HepG2 (cell line): ENCODE results near the gene CS. TPM values are rescaled to one million over a fixed set of nuclear protein-coding genes. Genes with fewer than 3 reads are reported as not detected.

Experiments
- AHDC1 ChIP-seq: sonication (generic); formaldehyde crosslinking; IDR thresholded peaks from 2 replicates; pipeline ENCODE4 v1.5.1; 2020; ENCODE audit warnings: mild to moderate bottlenecking, missing genetic modification reagents, borderline replicate concordance
- FOXJ3 ChIP-seq: sonication (generic); formaldehyde crosslinking; IDR thresholded peaks from 2 replicates; pipeline ENCODE4 v1.4.0; 2020; ENCODE audit warnings: missing genetic modification reagents, mild to moderate bottlenecking, borderline replicate concordance
- HOXA3 ChIP-seq: sonication (generic); formaldehyde crosslinking; IDR thresholded peaks from 2 replicates; pipeline ENCODE4 v1.5.0; 2020; ENCODE audit warnings: missing genetic modification reagents
- KDM2A ChIP-seq: sonication (generic); formaldehyde crosslinking; IDR thresholded peaks from 2 replicates; pipeline ENCODE4 v1.4.0; 2020; ENCODE audit warnings: low read depth, missing genetic modification reagents, borderline replicate concordance
- POGZ ChIP-seq: sonication (generic); formaldehyde crosslinking; IDR thresholded peaks from 2 replicates; pipeline ENCODE4 v1.4.0; 2020; ENCODE audit warnings: mild to moderate bottlenecking, missing genetic modification reagents
- SP4 ChIP-seq: sonication (generic); formaldehyde crosslinking; IDR thresholded peaks from 2 replicates; pipeline ENCODE4 v1.8.1; 2023; ENCODE audit warnings: mild to moderate bottlenecking, missing genetic modification reagents
- TFDP2 ChIP-seq: sonication (generic); formaldehyde crosslinking; IDR thresholded peaks from 2 replicates; pipeline ENCODE4 v1.4.0; 2020; ENCODE audit warnings: missing genetic modification reagents
- THRA ChIP-seq: sonication (generic); formaldehyde crosslinking; IDR thresholded peaks from 2 replicates; pipeline ENCODE4 v1.4.0; 2020; ENCODE audit warnings: missing genetic modification reagents, borderline replicate concordance
- XRCC5 ChIP-seq: fragments of 200-400 bp; formaldehyde crosslinking; optimal IDR thresholded peaks from 2 replicates; pipeline ENCODE3; 2017; ENCODE audit warnings: mild to moderate bottlenecking, low read length
- ZBTB37 ChIP-seq: sonication (generic); formaldehyde crosslinking; IDR thresholded peaks from 2 replicates; pipeline ENCODE4 v1.4.0; 2020; ENCODE audit warnings: mild to moderate bottlenecking, missing genetic modification reagents
- ZNF331 ChIP-seq: sonication (generic); formaldehyde crosslinking; IDR thresholded peaks from 2 replicates; pipeline ENCODE4 v1.4.0; 2020; ENCODE audit warnings: missing genetic modification reagents
- ZNF382 ChIP-seq: sonication (generic); formaldehyde crosslinking; IDR thresholded peaks from 2 replicates; pipeline ENCODE4 v1.5.0; 2020; ENCODE audit warnings: missing genetic modification reagents, mild to moderate bottlenecking, borderline replicate concordance
- ZNF543 ChIP-seq: sonication (generic); formaldehyde crosslinking; IDR thresholded peaks from 2 replicates; pipeline ENCODE4 v1.4.0; 2020; ENCODE audit warnings: mild to moderate bottlenecking, missing genetic modification reagents
- ZNF598 ChIP-seq: sonication (generic); formaldehyde crosslinking; IDR thresholded peaks from 2 replicates; pipeline ENCODE4 v1.5.1; 2020; ENCODE audit warnings: mild to moderate bottlenecking, missing genetic modification reagents, borderline replicate concordance
- ZNF670 ChIP-seq: sonication (generic); formaldehyde crosslinking; IDR thresholded peaks from 2 replicates; pipeline ENCODE4 v1.8.0; 2022; ENCODE audit warnings: mild to moderate bottlenecking, missing genetic modification reagents, borderline replicate concordance
- ZNF772 ChIP-seq: sonication (generic); formaldehyde crosslinking; IDR thresholded peaks from 2 replicates; pipeline ENCODE4 v1.5.0; 2020; ENCODE audit warnings: mild to moderate bottlenecking, missing genetic modification reagents
- polyA plus RNA-seq, 8 experiments: library from polyadenylated mRNA; depleted of rRNA in 3 of 8; stranded (reverse) in 7 of 8; unstranded in 1 of 8; fragments of >200 nt; fragmentation: Illumina TruSeq in 4 of 8; extraction: Trizol in 4 of 8; gene quantifications; 2 replicates each; pipeline versions ENCODE4 v1.2.1 to v1.2.3, GENCODE V29; 2011 to 2016; ENCODE audit warnings: low read depth in 4 of 8, missing spikeins in 1 of 8, mixed read lengths in 1 of 8; ENCODE audit not compliant: insufficient read depth in 1 of 8
- total RNA-seq, 5 experiments: library from RNA; depleted of rRNA; stranded (reverse); fragments of >200 nt; fragmentation: Illumina TruSeq; extraction: Trizol; gene quantifications; 2 replicates each; pipeline ENCODE4 v1.2.3, GENCODE V29; 2016; ENCODE audit warnings: low read depth in 1 of 5
- TF ChIP-seq, protein P1 (sequence below): sonication (generic); IDR thresholded peaks from 2 replicates; pipeline ENCODE4 v1.6.1; 2016; ENCODE audit warnings: low read depth, borderline replicate concordance

Gene CS
- total and polyA plus RNA-seq, 2 of the 13 experiments (the other 11 are each of a cell fraction or from before 2014, with no cell fraction given), result 173 to 175 TPM

DNA sequence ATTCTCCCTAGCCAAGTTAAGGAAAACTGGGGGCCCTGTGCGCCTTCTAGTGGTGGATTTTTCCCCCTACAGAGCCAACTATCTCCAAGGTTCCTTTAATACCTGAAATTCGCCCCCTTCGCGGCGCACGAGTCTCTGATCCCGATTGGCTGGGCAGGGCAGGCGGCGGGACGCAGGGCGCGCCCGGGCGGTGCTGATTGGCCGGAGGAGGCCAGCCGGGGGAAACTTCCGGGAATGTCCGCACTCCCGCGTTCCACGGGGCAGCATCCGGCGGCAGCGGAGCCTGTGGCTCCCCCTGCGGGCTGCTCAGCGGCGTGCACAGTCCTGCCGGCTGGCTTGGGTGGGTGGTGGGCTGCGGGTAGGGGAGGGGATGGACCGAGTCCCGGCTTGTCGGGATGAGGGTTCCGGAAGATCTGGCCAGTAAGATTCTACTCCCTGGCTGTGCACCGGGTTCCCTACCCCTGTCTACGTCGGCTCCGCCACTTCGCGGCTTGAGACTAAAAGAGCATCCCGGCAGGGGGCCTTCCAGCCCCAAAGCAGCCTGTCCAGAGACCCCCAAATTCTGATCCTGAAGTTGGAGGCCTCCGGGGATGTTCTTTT is 75.9 kb downstream of the CS start, which contains the start of gene NABP2 (continued):
- TF ChIP-seq AHDC1 (CRISPR knock-in tag) (peak; percentile 60; the same call in 1 of the 2 replicates), ZNF543 (CRISPR knock-in tag) (no peak), ZBTB37 (CRISPR knock-in tag) (no peak), ZNF670 (CRISPR knock-in tag) (0 out of 2 replicates have a peak, but pooled peaks have one; percentile 23), FOXJ3 (CRISPR knock-in tag) (peak; percentile 25; the same call in 1 of the 2 replicates), POGZ (peak; percentile 90), XRCC5 (peak; percentile 93), HOXA3 (CRISPR knock-in tag) (peak; percentile 85), ZNF598 (CRISPR knock-in tag) (no peak), ZNF382 (CRISPR knock-in tag) (no peak), KDM2A (CRISPR knock-in tag) (peak; percentile 89; the same call in 1 of the 2 replicates), THRA (peak; percentile 33; the same call in 1 of the 2 replicates), ZNF772 (CRISPR knock-in tag) (peak; percentile 70), TFDP2 (peak; percentile 94), ZNF331 (peak; percentile 26; the same call in 1 of the 2 replicates), SP4 (CRISPR knock-in tag) (peak; percentile 81)
- TF ChIP-seq, protein P1, sequence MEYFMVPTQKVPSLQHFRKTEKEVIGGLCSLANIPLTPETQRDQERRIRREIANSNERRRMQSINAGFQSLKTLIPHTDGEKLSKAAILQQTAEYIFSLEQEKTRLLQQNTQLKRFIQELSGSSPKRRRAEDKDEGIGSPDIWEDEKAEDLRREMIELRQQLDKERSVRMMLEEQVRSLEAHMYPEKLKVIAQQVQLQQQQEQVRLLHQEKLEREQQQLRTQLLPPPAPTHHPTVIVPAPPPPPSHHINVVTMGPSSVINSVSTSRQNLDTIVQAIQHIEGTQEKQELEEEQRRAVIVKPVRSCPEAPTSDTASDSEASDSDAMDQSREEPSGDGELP, result no peak
